Liver (tissue), 3 donors: Measurements from ENCODE around the gene TNFRSF6B.

Source experiments
- GABPA ChIP-seq, 2 donors: IDR thresholded peaks in 1 of 2; conservative IDR thresholded peaks in 1 of 2; 2 replicates each; pipeline ENCODE4 v1.6.1; 2016; ENCODE audit warnings: antibody characterized with exemption in 2 of 2, mild to moderate bottlenecking in 1 of 2, moderate library complexity in 1 of 2
- JUND ChIP-seq, 2 donors: IDR thresholded peaks; 2 replicates each; pipeline ENCODE4 v1.6.1; 2016; ENCODE audit warnings: antibody characterized with exemption in 2 of 2
- TAF1 ChIP-seq: conservative IDR thresholded peaks from 2 replicates; pipeline ENCODE4 v1.6.1; 2016; ENCODE audit warnings: antibody characterized with exemption, mild to moderate bottlenecking
- YY1 ChIP-seq: IDR thresholded peaks from 2 replicates; pipeline ENCODE4 v1.6.1; 2016; ENCODE audit warnings: antibody characterized with exemption, mild to moderate bottlenecking
- TF ChIP-seq, protein P1 (sequence below): fragments of 150-350 bp; IDR thresholded peaks from 2 replicates; pipeline ENCODE4 v1.5.1; 2017; ENCODE audit warnings: improper control_type of control experiment, low read depth, low read length; ENCODE audit not compliant: missing input control
- TF ChIP-seq, protein P2 (sequence below): IDR thresholded peaks from 2 replicates; pipeline ENCODE4 v1.6.1; 2016; ENCODE audit warnings: antibody characterized with exemption
- TF ChIP-seq, protein P3 (sequence below): IDR thresholded peaks from 2 replicates; pipeline ENCODE4 v1.6.1; 2016; ENCODE audit warnings: antibody characterized with exemption
- TF ChIP-seq, protein P4 (sequence below): IDR thresholded peaks from 2 replicates; pipeline ENCODE4 v1.6.1; 2016; ENCODE audit warnings: antibody characterized with exemption, mild to moderate bottlenecking
- donor health status: healthy.
- donor health status: healthy.

DNA sequence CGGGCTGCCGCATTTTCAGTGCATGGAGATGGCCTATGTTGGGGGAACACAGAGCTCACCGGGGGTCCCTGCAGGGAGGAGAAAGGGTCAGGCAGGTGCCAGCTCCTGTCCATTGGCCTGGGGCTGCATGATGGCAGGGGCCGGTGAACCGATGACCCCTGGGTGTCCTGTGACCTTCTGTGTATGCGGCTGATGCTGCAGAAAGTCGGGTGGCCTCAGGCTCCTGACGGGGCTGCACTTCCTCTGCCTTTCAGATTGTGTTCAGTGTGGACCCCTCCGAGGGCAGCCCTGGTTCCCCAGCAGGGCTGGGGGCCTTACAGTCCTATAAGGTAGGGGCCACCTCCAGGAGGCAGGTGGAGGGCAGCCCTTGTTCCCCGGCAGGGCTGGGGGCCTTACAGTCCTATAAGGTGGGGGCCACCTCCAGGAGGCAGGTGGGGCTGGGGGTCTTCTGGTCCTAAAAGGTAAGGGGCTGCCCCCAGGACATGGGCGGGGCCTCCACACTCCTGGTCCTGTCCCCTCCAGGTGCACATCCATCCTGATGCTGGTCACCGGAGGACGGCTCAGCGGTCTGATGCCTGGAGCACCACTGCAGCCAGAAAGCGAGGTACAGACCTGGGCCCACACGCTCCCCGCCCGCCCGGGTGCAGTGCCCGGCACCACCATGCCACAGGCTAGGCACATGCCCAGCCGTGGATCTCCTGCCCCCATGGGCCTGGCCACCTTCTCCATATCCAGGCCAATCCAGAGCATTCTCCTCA, 11.0 kb upstream of the TNFRSF6B start:
- TF ChIP-seq, protein P1, sequence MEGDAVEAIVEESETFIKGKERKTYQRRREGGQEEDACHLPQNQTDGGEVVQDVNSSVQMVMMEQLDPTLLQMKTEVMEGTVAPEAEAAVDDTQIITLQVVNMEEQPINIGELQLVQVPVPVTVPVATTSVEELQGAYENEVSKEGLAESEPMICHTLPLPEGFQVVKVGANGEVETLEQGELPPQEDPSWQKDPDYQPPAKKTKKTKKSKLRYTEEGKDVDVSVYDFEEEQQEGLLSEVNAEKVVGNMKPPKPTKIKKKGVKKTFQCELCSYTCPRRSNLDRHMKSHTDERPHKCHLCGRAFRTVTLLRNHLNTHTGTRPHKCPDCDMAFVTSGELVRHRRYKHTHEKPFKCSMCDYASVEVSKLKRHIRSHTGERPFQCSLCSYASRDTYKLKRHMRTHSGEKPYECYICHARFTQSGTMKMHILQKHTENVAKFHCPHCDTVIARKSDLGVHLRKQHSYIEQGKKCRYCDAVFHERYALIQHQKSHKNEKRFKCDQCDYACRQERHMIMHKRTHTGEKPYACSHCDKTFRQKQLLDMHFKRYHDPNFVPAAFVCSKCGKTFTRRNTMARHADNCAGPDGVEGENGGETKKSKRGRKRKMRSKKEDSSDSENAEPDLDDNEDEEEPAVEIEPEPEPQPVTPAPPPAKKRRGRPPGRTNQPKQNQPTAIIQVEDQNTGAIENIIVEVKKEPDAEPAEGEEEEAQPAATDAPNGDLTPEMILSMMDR: no peak
- TF ChIP-seq, protein P2, sequence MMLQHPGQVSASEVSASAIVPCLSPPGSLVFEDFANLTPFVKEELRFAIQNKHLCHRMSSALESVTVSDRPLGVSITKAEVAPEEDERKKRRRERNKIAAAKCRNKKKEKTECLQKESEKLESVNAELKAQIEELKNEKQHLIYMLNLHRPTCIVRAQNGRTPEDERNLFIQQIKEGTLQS: no peak
- no peak for TF ChIP-seq JUND (IDR thresholded peaks at IDR 0.05)
- TF ChIP-seq GABPA (IDR thresholded peaks at IDR 0.05 in 1 of 2, conservative IDR thresholded peaks at IDR 0.05 in 1 of 2): no peak
- TF ChIP-seq, protein P3, sequence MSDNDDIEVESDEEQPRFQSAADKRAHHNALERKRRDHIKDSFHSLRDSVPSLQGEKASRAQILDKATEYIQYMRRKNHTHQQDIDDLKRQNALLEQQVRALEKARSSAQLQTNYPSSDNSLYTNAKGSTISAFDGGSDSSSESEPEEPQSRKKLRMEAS: no peak
- TF ChIP-seq YY1: no peak
- TF ChIP-seq TAF1: no peak
- TF ChIP-seq, protein P4, sequence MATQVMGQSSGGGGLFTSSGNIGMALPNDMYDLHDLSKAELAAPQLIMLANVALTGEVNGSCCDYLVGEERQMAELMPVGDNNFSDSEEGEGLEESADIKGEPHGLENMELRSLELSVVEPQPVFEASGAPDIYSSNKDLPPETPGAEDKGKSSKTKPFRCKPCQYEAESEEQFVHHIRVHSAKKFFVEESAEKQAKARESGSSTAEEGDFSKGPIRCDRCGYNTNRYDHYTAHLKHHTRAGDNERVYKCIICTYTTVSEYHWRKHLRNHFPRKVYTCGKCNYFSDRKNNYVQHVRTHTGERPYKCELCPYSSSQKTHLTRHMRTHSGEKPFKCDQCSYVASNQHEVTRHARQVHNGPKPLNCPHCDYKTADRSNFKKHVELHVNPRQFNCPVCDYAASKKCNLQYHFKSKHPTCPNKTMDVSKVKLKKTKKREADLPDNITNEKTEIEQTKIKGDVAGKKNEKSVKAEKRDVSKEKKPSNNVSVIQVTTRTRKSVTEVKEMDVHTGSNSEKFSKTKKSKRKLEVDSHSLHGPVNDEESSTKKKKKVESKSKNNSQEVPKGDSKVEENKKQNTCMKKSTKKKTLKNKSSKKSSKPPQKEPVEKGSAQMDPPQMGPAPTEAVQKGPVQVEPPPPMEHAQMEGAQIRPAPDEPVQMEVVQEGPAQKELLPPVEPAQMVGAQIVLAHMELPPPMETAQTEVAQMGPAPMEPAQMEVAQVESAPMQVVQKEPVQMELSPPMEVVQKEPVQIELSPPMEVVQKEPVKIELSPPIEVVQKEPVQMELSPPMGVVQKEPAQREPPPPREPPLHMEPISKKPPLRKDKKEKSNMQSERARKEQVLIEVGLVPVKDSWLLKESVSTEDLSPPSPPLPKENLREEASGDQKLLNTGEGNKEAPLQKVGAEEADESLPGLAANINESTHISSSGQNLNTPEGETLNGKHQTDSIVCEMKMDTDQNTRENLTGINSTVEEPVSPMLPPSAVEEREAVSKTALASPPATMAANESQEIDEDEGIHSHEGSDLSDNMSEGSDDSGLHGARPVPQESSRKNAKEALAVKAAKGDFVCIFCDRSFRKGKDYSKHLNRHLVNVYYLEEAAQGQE: no peak
